ENCODE data around the gene NLGN4Y.

NLGN4Y gene

GRCh38 chrY:14679181-14679580 is 154.9 kb downstream of the NLGN4Y start:
- DNase-seq, result no peak

GRCh38 chrY:14694543-14694942 is 170.2 kb downstream of the NLGN4Y start:
- DNase-seq, result no peak

- DNase-seq, result no peak
These were observed 183.8 kb downstream of the NLGN4Y start for GRCh38 chrY:14708158-14708557.

GRCh38 chrY:14741596-14741995 is 217.3 kb downstream of the NLGN4Y start:
- no peak for DNase-seq

- DNase-seq, result no peak
These were observed 224.0 kb downstream of the NLGN4Y start for GRCh38 chrY:14748329-14748728.

GRCh38 chrY:14755571-14755970 is 231.2 kb downstream of the NLGN4Y start:
- no peak for DNase-seq

GRCh38 chrY:14762903-14763302 is 238.6 kb downstream of the NLGN4Y start:
- no peak for DNase-seq

- no peak for DNase-seq
These were observed 239.3 kb downstream of the NLGN4Y start for GRCh38 chrY:14763600-14763999.

GRCh38 chrY:14778208-14778607 is 253.9 kb downstream of the NLGN4Y start:
- DNase-seq, result no peak

GRCh38 chrY:14793104-14793503 is 268.8 kb downstream of the NLGN4Y start:
- no peak for DNase-seq

GRCh38 chrY:14793674-14794073 is 269.3 kb downstream of the NLGN4Y start:
- DNase-seq, result no peak

GRCh38 chrY:14798010-14798409 is 273.7 kb downstream of the NLGN4Y start:
- DNase-seq, result no peak

GRCh38 chrY:14801096-14801495 is 276.8 kb downstream of the NLGN4Y start:
- DNase-seq, result no peak

GRCh38 chrY:14802125-14802524 is 277.8 kb downstream of the NLGN4Y start:
- no peak for DNase-seq

GRCh38 chrY:14804041-14804440 is 279.7 kb downstream of the NLGN4Y start:
- no peak for DNase-seq

- no peak for DNase-seq
These were observed 294.1 kb downstream of the NLGN4Y start for GRCh38 chrY:14818452-14818851.

- no peak for DNase-seq
These were observed 297.9 kb downstream of the NLGN4Y start for GRCh38 chrY:14822201-14822600.

GRCh38 chrY:14822906-14823305 is 298.6 kb downstream of the NLGN4Y start:
- no peak for DNase-seq

- DNase-seq, result no peak
These were observed 300.3 kb downstream of the NLGN4Y start for GRCh38 chrY:14824583-14824982.

- no peak for DNase-seq
These were observed 301.4 kb downstream of the NLGN4Y start for GRCh38 chrY:14825728-14826127.

- DNase-seq, result no peak
These were observed 304.2 kb downstream of the NLGN4Y start for GRCh38 chrY:14828531-14828930.

GRCh38 chrY:14829366-14829885 is 305.1 kb downstream of the NLGN4Y start:
- DNase-seq, result no peak

- DNase-seq, result no peak
These were observed 310.1 kb downstream of the NLGN4Y start for GRCh38 chrY:14834103-14835060.

- DNase-seq, result no peak
These were observed 313.1 kb downstream of the NLGN4Y start for GRCh38 chrY:14837466-14837865.

GRCh38 chrY:14850734-14851133 is 326.4 kb downstream of the NLGN4Y start:
- DNase-seq, result no peak

All from islet precursor cell (in vitro differentiated cells).